Keratinocyte (primary cell): ENCODE data around the gene KRT40.

ENCODE experiments used
- CTCF ChIP-seq, 3 experiments: IDR thresholded peaks in 1 of 3; conservative IDR thresholded peaks in 1 of 3; optimal IDR thresholded peaks in 1 of 3; 2 replicates in 2 of 3; 3 replicates in 1 of 3; pipeline versions ENCODE3 to v1.5.1; 2011; ENCODE audit warnings: low read length in 3 of 3, mild to moderate bottlenecking in 3 of 3, moderate library complexity in 2 of 3, control low read depth in 1 of 3, inconsistent platforms in 1 of 3; ENCODE audit not compliant: insufficient read depth in 2 of 3; ENCODE audit errors: extremely low read depth in 1 of 3
- EZH2 ChIP-seq: IDR thresholded peaks from one replicate; pipeline ENCODE4 v1.6.1; 2012; ENCODE audit warnings: inconsistent platforms, mild to moderate bottlenecking, low read length, moderate library complexity

- TF ChIP-seq CTCF (optimal IDR thresholded peaks at IDR 0.05 in 1 of 3, IDR thresholded peaks at IDR 0.05 in 1 of 3, conservative IDR thresholded peaks at IDR 0.05 in 1 of 3; ENCODE audit: extremely low read depth in 1 of 3, insufficient read depth in 2 of 3, low read length in 3 of 3) = no peak
- TF ChIP-seq EZH2 = no peak
Measured at GRCh38 chr17:41001795-41002194, 17.7 kb upstream of the KRT40 start.
